HepG2 (cell line): Measurements from ENCODE around the gene OVOL3. TPM values are rescaled to one million over a fixed set of nuclear protein-coding genes. Genes with fewer than 3 reads are reported as not detected.

Experiments
- ATAC-seq: fragments of 200-7000 bp; cut with Tn5 transposase; 3 replicates; pipeline ENCODE4 v1.9.1; 2020; ENCODE audit warnings: mild to moderate bottlenecking, moderate library complexity
- BruUV-seq: library from RNA; stranded (reverse); fragments of 400-500 nt; replicated peaks from 2 replicates; lab custom pipeline; 2021; lab: Mats Ljungman, UMichigan
- CTCF ChIA-PET: fragments of 300-600 bp; formaldehyde crosslinking; extraction: SDS; loops from one replicate; lab custom pipeline; 2021; ENCODE audit warnings: low total read pairs, inconsistent platforms, low intra/inter-chr PET ratio; lab: Yijun Ruan, JAX
- POLR2A ChIA-PET: fragments of 350-600 bp; sonication (Branson Sonifier 250); formaldehyde crosslinking; loops from one replicate; lab custom pipeline; 2020; ENCODE audit warnings: antibody characterized with exemption, inconsistent platforms; lab: Yijun Ruan, JAX
- DNase-seq: peaks from one replicate; pipeline ENCODE4 v3.0.0-alpha.2; 2015; ENCODE audit warnings: low spot score
- FAIRE-seq: peaks from 3 replicates; lab custom pipeline; 2011; peaks lifted over from hg19 to GRCh38; lab: Jason Lieb, UNC
- H2AFZ ChIP-seq: one replicate; pipeline ENCODE4 v1.6.1; 2011; ENCODE audit warnings: low read length, inconsistent platforms
- H3K27ac ChIP-seq: fragments of 300-600 bp; 3 replicates; pipeline ENCODE4 v1.8.0; 2011; ENCODE audit warnings: mixed run types, mild to moderate bottlenecking, mixed read lengths, low read length, inconsistent platforms; ENCODE audit not compliant: insufficient read depth; ENCODE audit errors: extremely low read length
- H3K27me3 ChIP-seq, 2 experiments: fragments of 200-600 bp in 1 of 2; 2 replicates in 1 of 2; 3 replicates in 1 of 2; pipeline versions ENCODE4 v1.6.0 to v1.8.0; 2011; ENCODE audit warnings: low read length in 2 of 2, mild to moderate bottlenecking in 2 of 2, moderate library complexity in 2 of 2, inconsistent platforms in 1 of 2; ENCODE audit not compliant: insufficient read depth in 2 of 2, control insufficient read depth in 1 of 2
- H3K36me3 ChIP-seq, 2 experiments: fragments of 200-600 bp in 1 of 2; replicated peaks in 1 of 2; 2 replicates in 1 of 2; 3 replicates in 1 of 2; pipeline versions ENCODE4 v1.5.1 to v1.8.0; 2011; ENCODE audit warnings: low read length in 2 of 2, inconsistent platforms in 1 of 2; ENCODE audit not compliant: insufficient read depth in 2 of 2, control insufficient read depth in 1 of 2
- H3K4me1 ChIP-seq: 2 replicates; pipeline ENCODE4 v1.5.1; 2012; ENCODE audit warnings: low read length, inconsistent platforms; ENCODE audit not compliant: insufficient read depth
- H3K4me2 ChIP-seq: 2 replicates; pipeline ENCODE4 v1.6.0; 2011; ENCODE audit warnings: low read depth, low read length, inconsistent platforms
- H3K4me3 ChIP-seq, 3 experiments: fragments of 200-600 bp in 1 of 3; sonication (generic), shearing (Covaris generic) in 1 of 3; replicated peaks in 1 of 3; 2 replicates each; pipeline ENCODE4 v1.5.1; 2011 to 2016; ENCODE audit warnings: low read length in 3 of 3, inconsistent platforms in 2 of 3, low read depth in 2 of 3, mild to moderate bottlenecking in 2 of 3, control low read depth in 1 of 3, mixed read lengths in 1 of 3; ENCODE audit not compliant: insufficient read depth in 1 of 3
- H3K79me2 ChIP-seq: one replicate; pipeline ENCODE4 v1.6.1; 2011; ENCODE audit warnings: low read length, inconsistent platforms; ENCODE audit not compliant: insufficient read depth
- H3K9ac ChIP-seq: 2 replicates; pipeline ENCODE4 v1.6.0; 2011; ENCODE audit warnings: mild to moderate bottlenecking, low read depth, low read length, inconsistent platforms; ENCODE audit not compliant: insufficient read depth
- H3K9me3 ChIP-seq: 2 replicates; pipeline ENCODE4 v1.5.1; 2012; ENCODE audit warnings: mild to moderate bottlenecking, low read length
- H4K20me1 ChIP-seq: 2 replicates; pipeline ENCODE4 v1.6.0; 2011; ENCODE audit warnings: inconsistent platforms, mild to moderate bottlenecking, low read length, moderate library complexity; ENCODE audit not compliant: insufficient read depth
- AGO2 ChIP-seq: fragments of 200-400 bp; formaldehyde crosslinking; optimal IDR thresholded peaks from 2 replicates; pipeline ENCODE3; 2017; ENCODE audit warnings: mild to moderate bottlenecking, low read depth, low read length, moderate library complexity
- AHR ChIP-seq: IDR thresholded peaks from 2 replicates; pipeline ENCODE4 v1.6.1; 2018; ENCODE audit warnings: missing genetic modification reagents, missing compliant biosample characterization
- ASH2L ChIP-seq: fragments of 300-600, 200-600 bp; sonication (generic); IDR thresholded peaks from 2 replicates; pipeline ENCODE4 v1.7.0; 2017; ENCODE audit warnings: low read depth, mild to moderate bottlenecking, moderate library complexity, mixed read lengths, low read length; ENCODE audit not compliant: insufficient read length
- BATF2 ChIP-seq: sonication (generic); formaldehyde crosslinking; IDR thresholded peaks from 2 replicates; pipeline ENCODE4 v1.8.0; 2022; ENCODE audit warnings: mild to moderate bottlenecking, missing genetic modification reagents, moderate library complexity
- DMAP1 ChIP-seq: IDR thresholded peaks from 2 replicates; pipeline ENCODE4 v1.6.1; 2016
- EP300 ChIP-seq, 3 experiments: sonication (generic) in 1 of 3; formaldehyde crosslinking in 1 of 3; IDR thresholded peaks; 2 replicates each; pipeline versions ENCODE4 v1.5.1 to v1.6.1; 2011 to 2020; ENCODE audit warnings: low read depth in 2 of 3, low read length in 2 of 3, borderline replicate concordance in 1 of 3, improper control_type of control experiment in 1 of 3, mild to moderate bottlenecking in 1 of 3, missing genetic modification reagents in 1 of 3, moderate library complexity in 1 of 3
- MAFK ChIP-seq, 2 experiments: IDR thresholded peaks in 1 of 2; conservative IDR thresholded peaks in 1 of 2; 2 replicates each; pipeline ENCODE4 v1.6.1; 2011; ENCODE audit warnings: improper control_type of control experiment in 2 of 2, low read length in 2 of 2
- NCOR1 ChIP-seq: fragments of 200-600 bp; sonication (generic); IDR thresholded peaks from 2 replicates; pipeline ENCODE4 v1.7.0; 2017; ENCODE audit warnings: antibody characterized with exemption, low read length, borderline replicate concordance
- NONO ChIP-seq, 2 experiments: fragments of 450-650 bp in 1 of 2; sonication (generic) in 1 of 2; formaldehyde crosslinking in 1 of 2; IDR thresholded peaks in 1 of 2; conservative IDR thresholded peaks in 1 of 2; 2 replicates each; pipeline versions ENCODE4 v1.6.1 to v1.8.0; 2017 to 2022; ENCODE audit warnings: mild to moderate bottlenecking in 1 of 2, missing genetic modification reagents in 1 of 2, moderate library complexity in 1 of 2
- RBFOX2 ChIP-seq: fragments of 200-400 bp; formaldehyde crosslinking; IDR thresholded peaks from 2 replicates; pipeline ENCODE4 v1.6.1; 2017; ENCODE audit warnings: low read depth, mild to moderate bottlenecking, low read length
- RNF2 ChIP-seq: fragments of 450-650 bp; conservative IDR thresholded peaks from 2 replicates; pipeline ENCODE4 v1.6.1; 2016; ENCODE audit warnings: low read depth
- SRY ChIP-seq: sonication (generic); formaldehyde crosslinking; IDR thresholded peaks from 2 replicates; pipeline ENCODE4 v1.8.0; 2022; ENCODE audit warnings: mild to moderate bottlenecking, missing genetic modification reagents
- U2AF1 ChIP-seq: fragments of 200-400 bp; formaldehyde crosslinking; optimal IDR thresholded peaks from 2 replicates; pipeline ENCODE3; 2017; ENCODE audit warnings: mild to moderate bottlenecking, low read depth, low read length
- ZBTB38 ChIP-seq: sonication (generic); formaldehyde crosslinking; IDR thresholded peaks from 2 replicates; pipeline ENCODE4 v1.5.1; 2020; ENCODE audit warnings: mild to moderate bottlenecking, missing genetic modification reagents
- ZNF225 ChIP-seq: sonication (generic); formaldehyde crosslinking; IDR thresholded peaks from 2 replicates; pipeline ENCODE4 v1.4.0; 2020; ENCODE audit warnings: mild to moderate bottlenecking, missing genetic modification reagents
- ZNF253 ChIP-seq: sonication (generic); formaldehyde crosslinking; IDR thresholded peaks from 2 replicates; pipeline ENCODE4 v1.8.0; 2022; ENCODE audit warnings: mild to moderate bottlenecking, missing genetic modification reagents, borderline replicate concordance
- ZNF724P ChIP-seq: sonication (generic); formaldehyde crosslinking; IDR thresholded peaks from 2 replicates; pipeline ENCODE4 v1.8.0; 2022; ENCODE audit warnings: missing genetic modification reagents, borderline replicate concordance
- WGBS: methylation state at CpG from one replicate; pipeline ENCODE4 v1.1.6; 2017; ENCODE audit warnings: low lambda C conversion rate; 5-methylcytosine and 5-hydroxymethylcytosine counted together
- in situ Hi-C: cut with HindIII; loops from 2 replicates; pipeline ENCODE4 v1.10.0; 2017; ENCODE audit warnings: low pct_unique_long_range_greater_than_20kb; ENCODE audit not compliant: extremely low pct_ligation_motif_present
- intact Hi-C: fragments of 100-400 bp; cut with micrococcal nuclease; formaldehyde crosslinking; loops from one replicate; pipeline ENCODE4 v1.10.0; 2022; ENCODE audit not compliant: unreplicated experiment
- polyA plus RNA-seq, 8 experiments: library from polyadenylated mRNA; depleted of rRNA in 3 of 8; stranded (reverse) in 7 of 8; unstranded in 1 of 8; fragments of >200 nt; fragmentation: Illumina TruSeq in 4 of 8; extraction: Trizol in 4 of 8; gene quantifications; 2 replicates each; pipeline versions ENCODE4 v1.2.1 to v1.2.3, GENCODE V29; 2011 to 2016; ENCODE audit warnings: low read depth in 4 of 8, missing spikeins in 1 of 8, mixed read lengths in 1 of 8; ENCODE audit not compliant: insufficient read depth in 1 of 8
- total RNA-seq, 5 experiments: library from RNA; depleted of rRNA; stranded (reverse); fragments of >200 nt; fragmentation: Illumina TruSeq; extraction: Trizol; gene quantifications; 2 replicates each; pipeline ENCODE4 v1.2.3, GENCODE V29; 2016; ENCODE audit warnings: low read depth in 1 of 5

The OVOL3 gene
- total and polyA plus RNA-seq, 2 of the 13 experiments (the other 11 are each of a cell fraction or from before 2014, with no cell fraction given), result not detected

DNA sequence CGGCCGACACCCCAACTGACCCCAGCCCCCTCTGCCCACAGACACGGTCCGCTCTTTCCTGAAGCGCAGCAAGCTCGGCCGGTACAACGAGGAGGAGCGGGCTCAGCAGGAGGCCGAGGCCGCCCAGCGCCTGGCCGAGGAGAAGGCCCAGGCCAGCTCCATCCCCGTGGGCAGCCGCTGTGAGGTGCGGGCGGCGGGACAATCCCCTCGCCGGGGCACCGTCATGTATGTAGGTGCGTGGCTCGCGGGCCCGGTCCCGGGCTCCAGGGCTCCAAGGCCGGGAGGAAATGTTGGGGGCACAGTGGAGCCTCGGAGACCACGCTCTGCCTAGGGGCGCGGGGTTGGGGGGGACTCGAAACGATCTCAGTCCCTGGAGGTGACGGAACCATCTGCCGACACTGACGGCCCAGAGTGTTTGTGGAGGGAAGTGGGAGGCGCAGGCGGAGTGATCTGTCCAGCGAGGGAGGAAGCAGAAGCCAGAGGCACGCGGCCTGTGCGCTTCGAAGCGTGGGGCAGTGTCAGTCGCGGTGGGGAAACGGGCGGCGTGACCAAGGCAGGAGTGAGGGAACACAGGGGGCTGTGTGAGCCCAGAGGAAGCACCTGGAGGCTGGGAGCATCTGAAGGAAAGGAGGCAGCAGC, 10.7 kb downstream of the OVOL3 start:
- ChIA-PET CTCF (no interaction called here), POLR2A (interaction anchor here (2.9 kb wide), 1 partner anchor 19 kb away, joined by 14 read pairs; the partner anchor contains the start of gene CAPNS1)
- Histone ChIP-seq H3K4me3 (peak overlapping the region in 2 of 3 experiments; percentile 23 to 77; a peak in 2 of 6 replicates), H3K27me3 (no peaks in the 10 kb centered on the region), H4K20me1 (no peaks in the 10 kb centered on the region), H2AFZ (no peak overlapping the region), H3K4me2 (peak overlapping the region; percentile 91; the same call in 1 of the 2 replicates), H3K36me3 (peaks cover 16 to 36% of the 10 kb centered on the region in 2 experiments; a peak in 4 of 5 replicates), H3K79me2 (peaks cover 18% of the 10 kb centered on the region), H3K4me1 (peaks cover 52% of the 10 kb centered on the region), H3K9ac (peak overlapping the region; percentile 63; the same call in 1 of the 2 replicates), H3K9me3 (no peaks in the 10 kb centered on the region), H3K27ac (peak overlapping the region; percentile 76)
- DNase-seq (no peak), FAIRE-seq (no peak), ATAC-seq (no peak)
- WGBS, result 92% methylated on average over 36 of the region's 49 CpGs
- no TSS peak for BruUV-seq
- intact Hi-C loops (loop anchor here (2.0 to 10.0 kb wide), 2 partner anchors 61 to 373 kb away; no protein-coding TSS in a partner anchor), in situ Hi-C loops (no loop called here)
- TF ChIP-seq ZBTB38 (CRISPR knock-in tag) (peak; percentile 88), ZNF724P (CRISPR knock-in tag) (no peak), AGO2 (peak; percentile 80), U2AF1 (peak; percentile 37), ZNF253 (CRISPR knock-in tag) (peak; percentile 48; the same call in 1 of the 2 replicates), RBFOX2 (peak; percentile 75)

GRCh38 chr19:36125557-36125956, 14.6 kb downstream of the OVOL3 start:
- no TSS peak for BruUV-seq
- H3K27ac ChIP-seq, result no peak overlapping the region
- 99% methylated on average over 8 of the region's 9 CpGs for WGBS
- in situ Hi-C loops, result loop anchor here (5.0 kb wide), 1 partner anchor 47 kb away; no protein-coding TSS in a partner anchor
- peaks cover 44% of the 10 kb centered on the region for H3K4me1 ChIP-seq
- H4K20me1 ChIP-seq, result no peaks in the 10 kb centered on the region
- no peak overlapping the region for H3K4me3 ChIP-seq
- FAIRE-seq (no peak), ATAC-seq (no peak), DNase-seq (no peak)
- POLR2A ChIA-PET, result interaction anchor here (1.6 kb wide), 1 partner anchor 11 kb away, joined by 4 read pairs; the partner anchor contains the start of genes POLR2I and TBCB
- no peak overlapping the region for H3K9ac ChIP-seq
- no peaks in the 10 kb centered on the region for H3K27me3 ChIP-seq
- H3K4me2 ChIP-seq, result no peak overlapping the region
- intact Hi-C loops, result loop anchor here (10.0 kb wide), 1 partner anchor 369 kb away; no protein-coding TSS in a partner anchor
- H3K36me3 ChIP-seq, result peaks cover 12 to 34% of the 10 kb centered on the region in 2 experiments; a peak in 4 of 5 replicates
- no peaks in the 10 kb centered on the region for H3K9me3 ChIP-seq
- CTCF ChIA-PET, result no interaction called here
- no peak overlapping the region for H2AFZ ChIP-seq
- H3K79me2 ChIP-seq, result peaks cover 7% of the 10 kb centered on the region
- TF ChIP-seq SRY (CRISPR knock-in tag), result no peak
- no peak for TF ChIP-seq NONO (IDR thresholded peaks at IDR 0.05)
- TF ChIP-seq NONO (CRISPR knock-in tag; conservative IDR thresholded peaks at IDR 0.05), result no peak
- TF ChIP-seq MAFK (conservative IDR thresholded peaks at IDR 0.05 in 1 of 2, IDR thresholded peaks at IDR 0.05 in 1 of 2; ENCODE audit: low read length in 2 of 2), result no peak
- no peak for TF ChIP-seq ASH2L
- no peak for TF ChIP-seq ZNF225 (CRISPR knock-in tag)
- TF ChIP-seq DMAP1 (CRISPR knock-in tag), result no peak
- TF ChIP-seq EP300 (IDR thresholded peaks at IDR 0.05; ENCODE audit: low read depth in 2 of 2, low read length in 2 of 2), result no peak
- TF ChIP-seq EP300 (CRISPR knock-in tag; IDR thresholded peaks at IDR 0.05; ENCODE audit: borderline replicate concordance), result no peak
- no peak for TF ChIP-seq NCOR1
- TF ChIP-seq AHR, result no peak
- TF ChIP-seq BATF2 (CRISPR knock-in tag), result no peak
- TF ChIP-seq RNF2, result no peak
